ENCODE data around the gene GABRR2. TPM values are rescaled to one million over a fixed set of nuclear protein-coding genes. Genes with fewer than 3 reads are reported as not detected.

The GABRR2 gene
- total RNA-seq, 4 donors from 2014 or later, result 0.27 to 0.62 TPM; not detected in 2

GRCh38 chr6:89269252-89269651 lies 45.8 kb downstream of the GABRR2 start:
- 89 to 100% methylated on average over 3 of the region's 3 CpGs for WGBS, 2 donors
- TF ChIP-seq CTCF (IDR thresholded peaks at IDR 0.05) (no peak), POLR2A (IDR thresholded peaks at IDR 0.05) (no peak)
- no peak for DNase-seq (ENCODE audit: low spot score in 2 of 2)
- no peak overlapping the region for H3K4me3 ChIP-seq (ENCODE audit: low read depth, poor library complexity, severe bottlenecking)
- intact Hi-C loops (cut with DNase I; ENCODE audit: low total_unique reads), result no loop called here

GRCh38 chr6:89268776-89269175 lies 46.3 kb downstream of the GABRR2 start:
- intact Hi-C loops (cut with DNase I; ENCODE audit: low total_unique reads), result no loop called here
- 92 to 95% methylated on average over 7 of the region's 7 CpGs for WGBS, 2 donors
- no peak overlapping the region for H3K4me3 ChIP-seq (ENCODE audit: low read depth, poor library complexity, severe bottlenecking)
- no peak for DNase-seq (ENCODE audit: low spot score in 2 of 2)
- TF ChIP-seq CTCF (IDR thresholded peaks at IDR 0.05), result no peak
- TF ChIP-seq POLR2A (IDR thresholded peaks at IDR 0.05), result no peak

- no peak overlapping the region for H3K4me3 ChIP-seq (ENCODE audit: low read depth, poor library complexity, severe bottlenecking)
- WGBS, 2 donors, result 83 to 91% methylated on average over 4 of the region's 4 CpGs
- no peak for DNase-seq (ENCODE audit: low spot score in 2 of 2)
- intact Hi-C loops (cut with DNase I; ENCODE audit: low total_unique reads), result no loop called here
- TF ChIP-seq CTCF (IDR thresholded peaks at IDR 0.05) (no peak), POLR2A (IDR thresholded peaks at IDR 0.05) (no peak)
These were observed 47.2 kb downstream of the GABRR2 start for GRCh38 chr6:89267918-89268317.

GRCh38 chr6:89264296-89264695 lies 50.8 kb downstream of the GABRR2 start:
- no peak for DNase-seq (ENCODE audit: low spot score in 2 of 2)
- WGBS, 2 donors, result 95 to 99% methylated on average over 20 of the region's 20 CpGs
- no peak overlapping the region for H3K4me3 ChIP-seq (ENCODE audit: low read depth, poor library complexity, severe bottlenecking)
- intact Hi-C loops (cut with DNase I; ENCODE audit: low total_unique reads), result no loop called here
- no peak for TF ChIP-seq POLR2A (IDR thresholded peaks at IDR 0.05)
- TF ChIP-seq CTCF (IDR thresholded peaks at IDR 0.05), result no peak

- DNase-seq (ENCODE audit: low spot score in 2 of 2), result no peak
- intact Hi-C loops (cut with DNase I; ENCODE audit: low total_unique reads), result no loop called here
- TF ChIP-seq POLR2A (IDR thresholded peaks at IDR 0.05), result no peak
- TF ChIP-seq CTCF (IDR thresholded peaks at IDR 0.05), result no peak
- WGBS, 2 donors, result 24 to 32% methylated on average over 5 of the region's 5 CpGs
- H3K4me3 ChIP-seq (ENCODE audit: low read depth, poor library complexity, severe bottlenecking), result no peak overlapping the region
These were observed 54.3 kb downstream of the GABRR2 start for GRCh38 chr6:89260832-89261231.

- intact Hi-C loops (cut with DNase I; ENCODE audit: low total_unique reads), result no loop called here
- no peak overlapping the region for H3K4me3 ChIP-seq (ENCODE audit: low read depth, poor library complexity, severe bottlenecking)
- TF ChIP-seq POLR2A (IDR thresholded peaks at IDR 0.05) (no peak), CTCF (IDR thresholded peaks at IDR 0.05) (no peak)
- no peak for DNase-seq (ENCODE audit: low spot score in 2 of 2)
- 53 to 55% methylated on average over 4 of the region's 4 CpGs for WGBS, 2 donors
These were observed 54.8 kb downstream of the GABRR2 start for GRCh38 chr6:89260310-89260709.

All from lower leg skin (tissue), 4 donors.